GM12891 (cell line): ENCODE measurements around the gene SCN1B.
"Not testable (repeated sequence)": the region's sequence is repeated elsewhere in the genome, so short reads cannot be mapped to it uniquely, and the experiment has no call there.

Source experiments
- POLR2A ChIP-seq: IDR thresholded peaks from 2 replicates; pipeline ENCODE4 v1.6.1; 2011; ENCODE audit warnings: low read depth, low read length, control low read depth
- POLR2AphosphoS5 ChIP-seq: IDR thresholded peaks from 2 replicates; pipeline ENCODE4 v1.6.1; 2011; ENCODE audit warnings: low read depth, low read length, control low read depth

DNA sequence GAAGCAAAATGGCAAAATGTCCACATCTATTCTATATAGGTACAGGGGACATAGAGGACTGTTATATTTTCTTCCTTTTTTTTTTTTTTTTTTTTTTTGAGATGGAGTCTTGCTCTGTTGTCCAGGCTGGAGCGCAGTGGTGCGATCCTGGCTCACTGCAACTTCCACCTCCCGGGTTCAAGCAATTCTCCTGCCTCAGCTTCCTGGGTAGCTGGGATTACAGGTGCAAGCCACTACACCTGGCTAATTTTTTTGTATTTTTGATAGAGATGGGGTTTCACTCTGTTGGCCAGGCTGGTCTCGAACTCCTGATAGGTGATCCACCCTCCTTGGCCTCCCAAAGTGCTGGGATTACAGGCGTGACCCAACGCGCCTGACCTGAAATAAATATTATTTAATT lies 32.0 kb upstream of the SCN1B start:
- not testable (repeated sequence) for TF ChIP-seq POLR2AphosphoS5, POLR2A
